ENCODE results near the gene HMGB3. TPM values are rescaled to one million over a fixed set of nuclear protein-coding genes. Genes with fewer than 3 reads are reported as not detected.

Gene HMGB3
- total and polyA plus RNA-seq, 3 donors from 2014 or later: 10.0 to 37.1 (median 19.7) TPM

- no peaks in the 10 kb centered on the region for H3K27me3 ChIP-seq
- no peak for DNase-seq
- intact Hi-C loops (cut with DNase I; ENCODE audit: low total_unique reads): no loop called here
- no peaks in the 10 kb centered on the region for H3K36me3 ChIP-seq (ENCODE audit: low read depth, missing control alignments)
- 87 to 95% methylated on average over 4 of the region's 5 CpGs for WGBS, 2 donors
- no peaks in the 10 kb centered on the region for H3K9me3 ChIP-seq
- H3K4me3 ChIP-seq: no peak overlapping the region
- no peak overlapping the region for H3K27ac ChIP-seq
- H3K4me1 ChIP-seq: no peaks in the 10 kb centered on the region
- TF ChIP-seq CTCF (IDR thresholded peaks at IDR 0.05): no peak
- no peak for TF ChIP-seq POLR2A (IDR thresholded peaks at IDR 0.05)
Measured at GRCh38 chrX:151013164-151013743, 30.1 kb downstream of the HMGB3 start.

GRCh38 chrX:151015684-151016083, 32.5 kb downstream of the HMGB3 start:
- Histone ChIP-seq H3K4me1 (no peaks in the 10 kb centered on the region), H3K27me3 (no peaks in the 10 kb centered on the region), H3K27ac (no peak overlapping the region), H3K9me3 (no peaks in the 10 kb centered on the region), H3K4me3 (no peak overlapping the region), H3K36me3 (ENCODE audit: low read depth, missing control alignments) (no peaks in the 10 kb centered on the region)
- 73% methylated on average over 4 of the region's 4 CpGs; no CpG with 5 or more reads in 1 of the 2 donors for WGBS, 2 donors
- no peak for TF ChIP-seq POLR2A (IDR thresholded peaks at IDR 0.05)
- TF ChIP-seq CTCF (IDR thresholded peaks at IDR 0.05): no peak
- no peak for DNase-seq
- intact Hi-C loops (cut with DNase I; ENCODE audit: low total_unique reads): no loop called here

- TF ChIP-seq CTCF (IDR thresholded peaks at IDR 0.05): no peak
- no peak for TF ChIP-seq POLR2A (IDR thresholded peaks at IDR 0.05)
- 61 to 75% methylated on average over 2 of the region's 2 CpGs for WGBS, 2 donors
Measured at GRCh38 chrX:151019856-151020255, 36.7 kb downstream of the HMGB3 start.

GRCh38 chrX:151030845-151031244, 47.7 kb downstream of the HMGB3 start:
- Histone ChIP-seq H3K4me3 (no peak overlapping the region), H3K9me3 (no peaks in the 10 kb centered on the region), H3K36me3 (ENCODE audit: low read depth, missing control alignments) (no peaks in the 10 kb centered on the region), H3K27me3 (no peaks in the 10 kb centered on the region), H3K27ac (no peak overlapping the region), H3K4me1 (no peaks in the 10 kb centered on the region)
- intact Hi-C loops (cut with DNase I; ENCODE audit: low total_unique reads): no loop called here
- no peak for DNase-seq
- TF ChIP-seq CTCF (IDR thresholded peaks at IDR 0.05) (no peak), POLR2A (IDR thresholded peaks at IDR 0.05) (no peak)

More at GRCh38 chrX:151019856-151020255, 36.7 kb downstream of the HMGB3 start:
- no peak for DNase-seq
- Histone ChIP-seq H3K4me1 (no peaks in the 10 kb centered on the region), H3K4me3 (no peak overlapping the region), H3K36me3 (ENCODE audit: low read depth, missing control alignments) (no peaks in the 10 kb centered on the region), H3K27me3 (no peaks in the 10 kb centered on the region), H3K27ac (no peak overlapping the region), H3K9me3 (no peaks in the 10 kb centered on the region)
- intact Hi-C loops (cut with DNase I; ENCODE audit: low total_unique reads): no loop called here

- no peak for DNase-seq
- Histone ChIP-seq H3K4me3 (no peak overlapping the region), H3K36me3 (ENCODE audit: low read depth, missing control alignments) (no peaks in the 10 kb centered on the region), H3K9me3 (no peaks in the 10 kb centered on the region), H3K27me3 (no peaks in the 10 kb centered on the region), H3K4me1 (no peaks in the 10 kb centered on the region), H3K27ac (no peak overlapping the region)
- intact Hi-C loops (cut with DNase I; ENCODE audit: low total_unique reads): no loop called here
- TF ChIP-seq POLR2A (IDR thresholded peaks at IDR 0.05) (no peak), CTCF (IDR thresholded peaks at IDR 0.05) (no peak)
- 81 to 86% methylated on average over 7 of the region's 7 CpGs for WGBS, 2 donors
Measured at GRCh38 chrX:151031391-151031975, 48.3 kb downstream of the HMGB3 start.
